DMS114 treated with DMSO at 0.1 percent for 48 hours (cell line): ENCODE results near the gene TFCP2.

ENCODE experiments used
- DNase-seq: peaks from one replicate; lab custom pipeline; 2025; ENCODE audit not compliant: unreplicated experiment; lab: John Stamatoyannopoulos, UW

TFCP2 gene

GRCh38 chr12:51160814-51161459 lies 12.0 kb downstream of the TFCP2 start:
- DNase-seq = no peak

- no peak for DNase-seq
These were observed 16.6 kb downstream of the TFCP2 start for GRCh38 chr12:51156245-51156765.

GRCh38 chr12:51152953-51153352 lies 20.0 kb downstream of the TFCP2 start:
- no peak for DNase-seq

- DNase-seq = no peak
These were observed 22.2 kb downstream of the TFCP2 start for GRCh38 chr12:51150777-51151176.

- no peak for DNase-seq
These were observed 25.6 kb downstream of the TFCP2 start for GRCh38 chr12:51147309-51147708.

GRCh38 chr12:51139292-51139844 lies 33.6 kb downstream of the TFCP2 start:
- DNase-seq = no peak

- DNase-seq = no peak
These were observed 40.2 kb downstream of the TFCP2 start for GRCh38 chr12:51132693-51133092.

GRCh38 chr12:51131745-51132521 lies 41.0 kb downstream of the TFCP2 start:
- no peak for DNase-seq

- no peak for DNase-seq
These were observed 44.0 kb downstream of the TFCP2 start for GRCh38 chr12:51128919-51129318.

GRCh38 chr12:51127050-51127729 lies 45.7 kb downstream of the TFCP2 start:
- no peak for DNase-seq

GRCh38 chr12:51126297-51126696 lies 46.6 kb downstream of the TFCP2 start:
- no peak for DNase-seq

- no peak for DNase-seq
These were observed 48.4 kb downstream of the TFCP2 start for GRCh38 chr12:51124504-51124903.

- DNase-seq = no peak
These were observed 50.1 kb downstream of the TFCP2 start for GRCh38 chr12:51122844-51123243.

- no peak for DNase-seq
These were observed 54.2 kb downstream of the TFCP2 start for GRCh38 chr12:51118706-51119105.

GRCh38 chr12:51115533-51115932 lies 57.4 kb downstream of the TFCP2 start:
- no peak for DNase-seq

GRCh38 chr12:51108136-51108535 lies 64.8 kb downstream of the TFCP2 start:
- no peak for DNase-seq

- DNase-seq = no peak
These were observed 69.0 kb downstream of the TFCP2 start for GRCh38 chr12:51103977-51104376.

GRCh38 chr12:51098611-51099010 lies 74.3 kb downstream of the TFCP2 start:
- no peak for DNase-seq

- no peak for DNase-seq
These were observed 82.2 kb downstream of the TFCP2 start for GRCh38 chr12:51090705-51091229.

- no peak for DNase-seq
These were observed 85.1 kb downstream of the TFCP2 start for GRCh38 chr12:51087818-51088217.

GRCh38 chr12:51086933-51087332 lies 86.0 kb downstream of the TFCP2 start:
- DNase-seq = no peak
